ENCODE results near the gene ARHGAP19. TPM values are rescaled to one million over a fixed set of nuclear protein-coding genes. Genes with fewer than 3 reads are reported as not detected.

Gene ARHGAP19
- total RNA-seq, 4 donors from 2014 or later, result 3.7 to 15.4 (median 7.5) TPM

GRCh38 chr10:97207131-97207530 is 85.3 kb downstream of the ARHGAP19 start:
- intact Hi-C loops (cut with DNase I), result loop anchor here (10.0 kb wide), 1 partner anchor 132 kb away; no protein-coding TSS in a partner anchor
- H3K4me3 ChIP-seq, result no peak overlapping the region
- H3K4me1 ChIP-seq, result no peaks in the 10 kb centered on the region
- H3K9me3 ChIP-seq, result no peaks in the 10 kb centered on the region
- H3K36me3 ChIP-seq, result no peaks in the 10 kb centered on the region
- peaks cover 0 to 29% (median 0%) of the 10 kb centered on the region in 4 donors for H3K27me3 ChIP-seq
- TF ChIP-seq CTCF (IDR thresholded peaks at IDR 0.05) (no peak), POLR2A (IDR thresholded peaks at IDR 0.05) (no peak)
- DNase-seq, result no peak
- 100% methylated on average over 3 of the region's 6 CpGs; no CpG with 5 or more reads in 1 of the 2 donors for WGBS, 2 donors
- H3K27ac ChIP-seq, result no peak overlapping the region

GRCh38 chr10:97204826-97205679 is 87.4 kb downstream of the ARHGAP19 start:
- whole genome bisulfite sequencing, 2 donors, result 84 to 100% methylated on average over 1 to 7 of the region's 14 CpGs
- Histone ChIP-seq H3K27me3 (peaks cover 0 to 41% (median 0%) of the 10 kb centered on the region in 4 donors), H3K36me3 (no peaks in the 10 kb centered on the region), H3K27ac (no peak overlapping the region), H3K4me3 (no peak overlapping the region), H3K9me3 (no peaks in the 10 kb centered on the region), H3K4me1 (no peaks in the 10 kb centered on the region)
- DNase-seq, result no peak
- TF ChIP-seq CTCF (IDR thresholded peaks at IDR 0.05), result no peak
- no peak for TF ChIP-seq POLR2A (IDR thresholded peaks at IDR 0.05)
- intact Hi-C loops (cut with DNase I), result loop anchor here (10.0 kb wide), 1 partner anchor 130 kb away; no protein-coding TSS in a partner anchor

- Histone ChIP-seq H3K27me3 (peaks cover 0 to 40% (median 0%) of the 10 kb centered on the region in 4 donors), H3K27ac (no peak overlapping the region), H3K4me3 (no peak overlapping the region), H3K36me3 (no peaks in the 10 kb centered on the region), H3K4me1 (no peaks in the 10 kb centered on the region), H3K9me3 (no peaks in the 10 kb centered on the region)
- no peak for TF ChIP-seq CTCF (IDR thresholded peaks at IDR 0.05)
- 83 to 87% methylated on average over 7 of the region's 7 CpGs for WGBS, 2 donors
- no peak for DNase-seq
- intact Hi-C loops (cut with DNase I), result loop anchor here (10.0 kb wide), 1 partner anchor 128 kb away; no protein-coding TSS in a partner anchor
Observed at GRCh38 chr10:97203220-97203619, 89.2 kb downstream of the ARHGAP19 start.

- TF ChIP-seq CTCF (IDR thresholded peaks at IDR 0.05) (no peak), POLR2A (IDR thresholded peaks at IDR 0.05) (no peak)
- H3K27me3 ChIP-seq, result peaks cover 0 to 61% (median under 1%) of the 10 kb centered on the region in 4 donors
Observed at GRCh38 chr10:97200616-97201015, 91.8 kb downstream of the ARHGAP19 start.

GRCh38 chr10:97199152-97199551 is 93.3 kb downstream of the ARHGAP19 start:
- Histone ChIP-seq H3K27me3 (peaks cover 0 to 67% (median 4%) of the 10 kb centered on the region in 4 donors), H3K4me3 (no peak overlapping the region), H3K9me3 (no peaks in the 10 kb centered on the region), H3K27ac (no peak overlapping the region), H3K36me3 (no peaks in the 10 kb centered on the region), H3K4me1 (peaks cover 0 to 13% (median 5%) of the 10 kb centered on the region in 3 donors)
- no peak for DNase-seq
- no peak for TF ChIP-seq CTCF (IDR thresholded peaks at IDR 0.05)
- no peak for TF ChIP-seq POLR2A (IDR thresholded peaks at IDR 0.05)
- intact Hi-C loops (cut with DNase I), result no loop called here
- 45% methylated on average over 3 of the region's 3 CpGs; no CpG with 5 or more reads in 1 of the 2 donors for WGBS, 2 donors

More at GRCh38 chr10:97200616-97201015, 91.8 kb downstream of the ARHGAP19 start:
- Histone ChIP-seq H3K4me1 (peaks cover 0 to 12% (median 5%) of the 10 kb centered on the region in 3 donors), H3K27ac (no peak overlapping the region), H3K36me3 (no peaks in the 10 kb centered on the region), H3K9me3 (no peaks in the 10 kb centered on the region), H3K4me3 (no peak overlapping the region)
- DNase-seq, result no peak
- intact Hi-C loops (cut with DNase I), result loop anchor here (10.0 kb wide), 1 partner anchor 126 kb away; no protein-coding TSS in a partner anchor
- WGBS, 2 donors, result 30 to 56% methylated on average over 6 of the region's 6 CpGs

Measured in esophagus squamous epithelium (tissue), 5 donors.